SK-N-SH (cell line): ENCODE data around the gene MRPL23. TPM values are rescaled to one million over a fixed set of nuclear protein-coding genes. Genes with fewer than 3 reads are reported as not detected.

ENCODE experiments used
- CTCF ChIA-PET: fragments of 300-600, 350-600 bp; formaldehyde crosslinking; extraction: SDS; loops from one replicate; lab custom pipeline; 2021; lab: Yijun Ruan, JAX
- POLR2A ChIA-PET: fragments of 350-600 bp; sonication (Branson Sonifier 250); formaldehyde crosslinking; extraction: SDS; loops from one replicate; lab custom pipeline; 2020; ENCODE audit warnings: antibody characterized with exemption, inconsistent platforms; lab: Yijun Ruan, JAX
- DNase-seq: peaks from one replicate; pipeline ENCODE4 v3.0.0; 2012
- H2AFZ ChIP-seq: fragments of 200-600 bp; sonication (generic); 2 replicates; pipeline ENCODE4 v1.8.1; 2016; ENCODE audit warnings: antibody characterized with exemption, mild to moderate bottlenecking, low read depth
- H3F3A ChIP-seq: fragments of 200-600 bp; sonication (generic); replicated peaks from 2 replicates; pipeline ENCODE3; 2016; ENCODE audit warnings: antibody characterized with exemption, mild to moderate bottlenecking; ENCODE audit not compliant: insufficient read depth
- H3K27ac ChIP-seq, 2 experiments: fragments of 200-500 bp in 1 of 2; fragments of 200-600 bp in 1 of 2; sonication (Bioruptor generic) in 1 of 2; sonication (generic), shearing (Covaris generic) in 1 of 2; 2 replicates each; pipeline versions ENCODE4 v1.5.1 to v1.6.1; 2014 to 2016; ENCODE audit warnings: low read depth in 2 of 2, inconsistent platforms in 1 of 2, low read length in 1 of 2, mild to moderate bottlenecking in 1 of 2, mixed read lengths in 1 of 2
- H3K27me3 ChIP-seq: fragments of 200-600 bp; sonication (generic), shearing (Covaris generic); 2 replicates; pipeline ENCODE4 v1.6.1; 2016; ENCODE audit warnings: mixed run types; ENCODE audit not compliant: insufficient read depth
- H3K36me3 ChIP-seq, 2 experiments: fragments of 200-500 bp in 1 of 2; fragments of 200-600 bp in 1 of 2; sonication (Bioruptor generic) in 1 of 2; sonication (generic) in 1 of 2; replicated peaks in 1 of 2; 2 replicates each; pipeline versions ENCODE3 to v1.5.1; 2014 to 2016; ENCODE audit warnings: low read length in 1 of 2, mild to moderate bottlenecking in 1 of 2; ENCODE audit not compliant: insufficient read depth in 2 of 2, control insufficient read depth in 1 of 2
- H3K4me1 ChIP-seq, 2 experiments: fragments of 200-500 bp in 1 of 2; fragments of 200-600 bp in 1 of 2; sonication (Bioruptor generic) in 1 of 2; sonication (generic), shearing (Covaris generic) in 1 of 2; 2 replicates each; pipeline versions ENCODE4 v1.5.1 to v1.6.1; 2014 to 2016; ENCODE audit warnings: low read depth in 1 of 2, low read length in 1 of 2, mixed run types in 1 of 2; ENCODE audit not compliant: insufficient read depth in 2 of 2, control insufficient read depth in 1 of 2
- H3K4me2 ChIP-seq: fragments of 200-600 bp; sonication (generic), shearing (Covaris generic); 2 replicates; pipeline ENCODE4 v1.6.1; 2017; ENCODE audit warnings: mixed run types
- H3K4me3 ChIP-seq, 2 experiments: fragments of 200-500 bp in 1 of 2; fragments of 200-600 bp in 1 of 2; sonication (Bioruptor generic) in 1 of 2; sonication (generic), shearing (Covaris generic) in 1 of 2; 2 replicates each; pipeline versions ENCODE4 v1.5.1 to v1.8.1; 2014 to 2016; ENCODE audit warnings: low read depth in 2 of 2, inconsistent platforms in 1 of 2, low read length in 1 of 2, mild to moderate bottlenecking in 1 of 2, mixed read lengths in 1 of 2, moderate library complexity in 1 of 2
- H3K79me2 ChIP-seq: fragments of 200-600 bp; sonication (generic); 2 replicates; pipeline ENCODE4 v1.8.1; 2017; ENCODE audit warnings: mild to moderate bottlenecking; ENCODE audit not compliant: insufficient read depth
- H3K9ac ChIP-seq: fragments of 200-600 bp; sonication (generic); 2 replicates; pipeline ENCODE4 v1.6.1; 2017; ENCODE audit warnings: mixed run types
- H3K9me2 ChIP-seq: fragments of 200-600 bp; sonication (generic); 2 replicates; pipeline ENCODE4 v1.6.1; 2017; ENCODE audit warnings: mixed run types
- H3K9me3 ChIP-seq: fragments of 200-600 bp; sonication (generic); 2 replicates; pipeline ENCODE4 v1.6.1; 2017; ENCODE audit warnings: mixed run types, mild to moderate bottlenecking, moderate library complexity
- H4K20me1 ChIP-seq: fragments of 200-600 bp; sonication (generic); 2 replicates; pipeline ENCODE4 v1.6.1; 2017; ENCODE audit warnings: mild to moderate bottlenecking, mixed run types; ENCODE audit not compliant: insufficient read depth
- EP300 ChIP-seq, 2 experiments: IDR thresholded peaks; 2 replicates each; pipeline versions ENCODE4 v1.4.0 to v1.6.1; 2012; ENCODE audit warnings: borderline replicate concordance in 1 of 2, low read depth in 1 of 2, low read length in 1 of 2
- FOSL2 ChIP-seq: IDR thresholded peaks from 2 replicates; pipeline ENCODE4 v1.4.0; 2012; ENCODE audit warnings: low read depth, mild to moderate bottlenecking, moderate library complexity, borderline replicate concordance
- FOXM1 ChIP-seq: IDR thresholded peaks from 2 replicates; pipeline ENCODE4 v1.4.0; 2012; ENCODE audit warnings: low read depth, mild to moderate bottlenecking
- IRF3 ChIP-seq: fragments of 150-350 bp; IDR thresholded peaks from 2 replicates; pipeline ENCODE4 v1.6.1; 2016; ENCODE audit warnings: mild to moderate bottlenecking, low read depth, low read length
- JUND ChIP-seq: IDR thresholded peaks from 2 replicates; pipeline ENCODE4 v1.4.0; 2012
- MAX ChIP-seq: IDR thresholded peaks from 2 replicates; pipeline ENCODE4 v1.4.0; 2012; ENCODE audit warnings: low read depth
- MEF2A ChIP-seq: IDR thresholded peaks from 2 replicates; pipeline ENCODE4 v1.4.0; 2012; ENCODE audit warnings: low read depth, borderline replicate concordance
- NFIC ChIP-seq: IDR thresholded peaks from 2 replicates; pipeline ENCODE4 v1.4.0; 2012; ENCODE audit warnings: borderline replicate concordance
- NRF1 ChIP-seq: IDR thresholded peaks from 2 replicates; pipeline ENCODE4 v1.6.1; 2012; ENCODE audit warnings: low read depth, mild to moderate bottlenecking, low read length
- PBX3 ChIP-seq: IDR thresholded peaks from 2 replicates; pipeline ENCODE4; 2012
- RAD21 ChIP-seq: IDR thresholded peaks from 2 replicates; pipeline ENCODE4 v1.6.1; 2012; ENCODE audit warnings: mild to moderate bottlenecking, low read length
- RCOR1 ChIP-seq: fragments of 150-350 bp; IDR thresholded peaks from 2 replicates; pipeline ENCODE4 v1.6.1; 2017; ENCODE audit warnings: antibody characterized with exemption, low read length
- RFX5 ChIP-seq: IDR thresholded peaks from 2 replicates; pipeline ENCODE4 v1.6.1; 2012; ENCODE audit warnings: mild to moderate bottlenecking, improper control_type of control experiment, low read length
- RXRA ChIP-seq: IDR thresholded peaks from 2 replicates; pipeline ENCODE4 v1.4.0; 2012; ENCODE audit warnings: low read depth, mild to moderate bottlenecking, borderline replicate concordance
- SMC3 ChIP-seq: IDR thresholded peaks from 2 replicates; pipeline ENCODE4 v1.6.1; 2012; ENCODE audit warnings: low read depth, low read length, improper control_type of control experiment
- TAF1 ChIP-seq: IDR thresholded peaks from 2 replicates; pipeline ENCODE4 v1.6.1; 2012; ENCODE audit warnings: low read depth, mild to moderate bottlenecking, low read length, moderate library complexity, borderline replicate concordance
- TCF12 ChIP-seq: IDR thresholded peaks from 2 replicates; pipeline ENCODE4 v1.4.0; 2012
- TEAD4 ChIP-seq: IDR thresholded peaks from 2 replicates; pipeline ENCODE4 v1.4.0; 2012; ENCODE audit warnings: mild to moderate bottlenecking, borderline replicate concordance; ENCODE audit not compliant: insufficient read depth
- ZBTB33 ChIP-seq: IDR thresholded peaks from 2 replicates; pipeline ENCODE4 v1.4.0; 2012; ENCODE audit warnings: low read depth, borderline replicate concordance
- WGBS: methylation state at CpG from one replicate; pipeline ENCODE4 v1.1.6; 2017; ENCODE audit warnings: low lambda C conversion rate; 5-methylcytosine and 5-hydroxymethylcytosine counted together
- polyA plus RNA-seq, 3 experiments: library from polyadenylated mRNA; depleted of rRNA; stranded (reverse); fragments of >200 nt; gene quantifications; 2 replicates each; pipeline ENCODE4 v1.2.3, GENCODE V29; 2012

MRPL23 gene
- polyA plus RNA-seq, 1 of the 3 experiments (the other 2 are of a cell fraction): 264 TPM

GRCh38 chr11:1923201-1923956 lies 23.8 kb upstream of the MRPL23 start:
- Histone ChIP-seq H4K20me1 (no peaks in the 10 kb centered on the region), H2AFZ (no peak overlapping the region), H3F3A (no peaks in the 10 kb centered on the region), H3K4me2 (no peak overlapping the region), H3K36me3 (no peaks in the 10 kb centered on the region), H3K27ac (no peak overlapping the region), H3K4me1 (peaks cover 0 to 15% of the 10 kb centered on the region in 2 experiments; a peak in 1 of 4 replicates), H3K9ac (no peak overlapping the region), H3K4me3 (no peak overlapping the region), H3K9me2 (no peaks in the 10 kb centered on the region), H3K79me2 (no peaks in the 10 kb centered on the region), H3K27me3 (no peaks in the 10 kb centered on the region), H3K9me3 (no peaks in the 10 kb centered on the region)
- WGBS: 65% methylated on average over 22 of the region's 22 CpGs
- CTCF ChIA-PET: interaction anchor here (0.6 to 5.1 kb wide), 5 partner anchors 24 to 299 kb away, joined by 3 to 40 read pairs (median 3); no protein-coding TSS in a partner anchor
- DNase-seq: no peak
- POLR2A ChIA-PET: no interaction called here
- TF ChIP-seq FOXM1: no peak
- TF ChIP-seq RAD21: no peak
- TF ChIP-seq JUND: no peak
- TF ChIP-seq SMC3: no peak
- TF ChIP-seq MEF2A: no peak
- TF ChIP-seq EP300 (IDR thresholded peaks at IDR 0.05; ENCODE audit: borderline replicate concordance in 1 of 2, low read depth in 1 of 2, low read length in 1 of 2): no peak
- TF ChIP-seq RXRA: no peak
- no peak for TF ChIP-seq TCF12
- no peak for TF ChIP-seq ZBTB33
- TF ChIP-seq RFX5: no peak
- no peak for TF ChIP-seq TAF1
- no peak for TF ChIP-seq RCOR1
- no peak for TF ChIP-seq IRF3
- TF ChIP-seq NRF1: no peak
- no peak for TF ChIP-seq FOSL2
- no peak for TF ChIP-seq TEAD4
- no peak for TF ChIP-seq PBX3
- no peak for TF ChIP-seq NFIC
- no peak for TF ChIP-seq MAX
